Skin epidermis (tissue), 12 donors: ENCODE measurements around the gene TSPAN9.

ENCODE experiments used
- H3K27ac ChIP-seq, 21 experiments: fragments of 200-600 bp; sonication (generic) in 11 of 21; one replicate each; pipeline ENCODE4 v1.5.0; 2020; ENCODE audit warnings: mild to moderate bottlenecking in 3 of 21, inconsistent platforms in 2 of 21, moderate library complexity in 2 of 21
- H3K4me3 ChIP-seq, 7 experiments: fragments of 200-600 bp; sonication (generic) in 2 of 7; one replicate each; pipeline ENCODE4 v1.5.0; 2020; ENCODE audit warnings: inconsistent platforms in 2 of 7, mild to moderate bottlenecking in 2 of 7, moderate library complexity in 1 of 7

Gene TSPAN9

GRCh38 chr12:3207175-3207574, 130.0 kb downstream of the TSPAN9 start:
- no peak overlapping the region for H3K27ac ChIP-seq
- no peak overlapping the region for H3K4me3 ChIP-seq

DNA sequence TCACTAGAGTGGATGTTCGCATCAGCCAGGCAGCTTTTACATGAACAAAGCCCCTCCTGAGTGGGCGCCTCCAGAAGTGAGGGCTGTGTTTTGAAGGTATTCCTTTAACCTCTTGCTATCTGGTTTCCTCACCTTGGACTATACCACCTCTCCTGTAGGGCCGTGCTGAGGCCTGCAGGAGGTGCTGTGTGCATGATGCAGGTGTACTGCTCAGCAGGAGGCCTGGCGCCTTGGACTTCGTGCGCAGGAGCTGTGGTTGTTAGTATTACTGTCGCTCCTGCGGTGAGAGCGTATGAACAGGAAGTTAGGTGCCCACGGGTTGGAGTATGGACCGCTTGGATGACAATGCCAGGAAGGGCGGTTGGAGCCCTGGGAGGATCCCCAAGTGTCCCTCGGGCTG, 130.7 kb downstream of the TSPAN9 start:
- Histone ChIP-seq H3K4me3 (no peak overlapping the region), H3K27ac (no peak overlapping the region)

DNA sequence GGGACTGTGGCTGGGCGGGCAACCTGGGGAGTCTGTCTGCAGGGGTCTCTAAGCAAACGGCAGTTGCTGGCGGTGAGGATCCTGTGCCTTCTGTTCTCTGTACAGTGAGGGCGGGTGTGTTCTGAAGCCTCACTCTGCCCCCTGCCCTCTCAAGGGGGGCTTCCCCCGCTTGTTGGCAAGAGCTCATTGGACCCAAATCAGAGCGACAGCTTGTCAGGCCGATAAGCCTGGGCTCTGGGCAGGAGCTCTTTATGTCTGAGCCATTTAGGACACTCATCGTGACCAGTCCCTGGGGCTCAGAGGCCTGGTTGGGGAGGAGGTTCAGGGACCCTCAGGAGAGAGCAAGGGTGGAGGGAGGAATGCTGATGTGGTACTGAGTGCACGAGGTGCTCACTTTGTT, 136.0 kb downstream of the TSPAN9 start:
- Histone ChIP-seq H3K27ac (no peak overlapping the region), H3K4me3 (no peak overlapping the region)

DNA sequence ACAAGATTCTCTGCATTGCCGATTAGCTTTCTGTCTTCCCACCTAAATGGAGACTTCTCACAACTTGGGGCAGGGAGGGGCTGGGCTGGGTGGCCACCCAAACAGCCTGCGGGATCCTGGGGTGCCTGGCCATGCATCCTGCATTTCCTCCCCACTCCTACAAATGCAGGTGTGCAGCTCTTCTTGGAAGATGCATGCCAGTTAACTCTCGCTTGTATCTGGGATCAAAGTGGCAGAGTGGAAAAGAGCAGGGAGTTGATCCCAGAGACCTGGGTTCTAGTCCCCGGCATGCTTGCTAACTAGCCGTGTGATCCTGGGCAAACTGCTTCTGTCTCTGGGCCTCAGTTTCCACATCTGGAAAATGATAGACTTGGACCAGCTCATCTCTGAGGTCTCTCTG, 136.6 kb downstream of the TSPAN9 start:
- Histone ChIP-seq H3K27ac (no peak overlapping the region), H3K4me3 (no peak overlapping the region)

- no peak overlapping the region for H3K4me3 ChIP-seq
- peak overlapping the region in 4 of 21 experiments; percentile 2 to 64 (median 31) for H3K27ac ChIP-seq
Observed at GRCh38 chr12:3214526-3215365, 137.6 kb downstream of the TSPAN9 start.

- Histone ChIP-seq H3K4me3 (no peak overlapping the region), H3K27ac (peak overlapping the region in 7 of 21 experiments; percentile 2 to 64 (median 12))
Observed at GRCh38 chr12:3215410-3215975, 138.3 kb downstream of the TSPAN9 start.

GRCh38 chr12:3216097-3216496, 138.9 kb downstream of the TSPAN9 start:
- Histone ChIP-seq H3K27ac (peak overlapping the region in 6 of 21 experiments; percentile 27 to 64 (median 36)), H3K4me3 (no peak overlapping the region)

GRCh38 chr12:3216726-3217682, 139.8 kb downstream of the TSPAN9 start:
- H3K27ac ChIP-seq: peak overlapping the region in 9 of 21 experiments; percentile 11 to 64 (median 34)

GRCh38 chr12:3217683-3218079, 140.5 kb downstream of the TSPAN9 start:
- Histone ChIP-seq H3K4me3 (no peak overlapping the region), H3K27ac (peak overlapping the region in 2 of 21 experiments; percentile 11 to 36)

More at GRCh38 chr12:3216726-3217682, 139.8 kb downstream of the TSPAN9 start:
- H3K4me3 ChIP-seq: no peak overlapping the region

- H3K4me3 ChIP-seq: no peak overlapping the region
- peak overlapping the region in 7 of 21 experiments; percentile 5 to 73 (median 47) for H3K27ac ChIP-seq
Observed at GRCh38 chr12:3218228-3219171, 141.3 kb downstream of the TSPAN9 start.

DNA sequence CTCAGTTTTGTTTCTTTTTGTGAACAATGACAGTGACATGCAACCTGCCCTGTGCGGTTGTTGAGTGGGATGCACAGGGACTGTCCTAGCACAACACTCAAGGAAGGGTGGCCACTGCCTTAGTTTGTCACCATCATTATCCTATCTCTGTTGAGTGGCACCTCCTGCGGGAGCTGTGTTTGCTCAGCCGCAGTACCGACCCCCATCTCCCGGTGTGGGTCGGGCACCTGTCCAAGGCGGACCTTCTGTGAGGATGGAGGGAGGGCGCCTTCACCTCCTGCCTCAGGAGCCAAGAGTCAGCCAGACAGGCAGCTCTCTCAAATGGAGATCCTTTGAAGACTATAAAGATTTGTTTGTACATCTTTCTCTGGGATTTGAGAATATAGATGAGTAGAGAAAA, 142.1 kb downstream of the TSPAN9 start:
- no peak overlapping the region for H3K4me3 ChIP-seq
- peak overlapping the region in 3 of 21 experiments; percentile 37 to 58 (median 56) for H3K27ac ChIP-seq

DNA sequence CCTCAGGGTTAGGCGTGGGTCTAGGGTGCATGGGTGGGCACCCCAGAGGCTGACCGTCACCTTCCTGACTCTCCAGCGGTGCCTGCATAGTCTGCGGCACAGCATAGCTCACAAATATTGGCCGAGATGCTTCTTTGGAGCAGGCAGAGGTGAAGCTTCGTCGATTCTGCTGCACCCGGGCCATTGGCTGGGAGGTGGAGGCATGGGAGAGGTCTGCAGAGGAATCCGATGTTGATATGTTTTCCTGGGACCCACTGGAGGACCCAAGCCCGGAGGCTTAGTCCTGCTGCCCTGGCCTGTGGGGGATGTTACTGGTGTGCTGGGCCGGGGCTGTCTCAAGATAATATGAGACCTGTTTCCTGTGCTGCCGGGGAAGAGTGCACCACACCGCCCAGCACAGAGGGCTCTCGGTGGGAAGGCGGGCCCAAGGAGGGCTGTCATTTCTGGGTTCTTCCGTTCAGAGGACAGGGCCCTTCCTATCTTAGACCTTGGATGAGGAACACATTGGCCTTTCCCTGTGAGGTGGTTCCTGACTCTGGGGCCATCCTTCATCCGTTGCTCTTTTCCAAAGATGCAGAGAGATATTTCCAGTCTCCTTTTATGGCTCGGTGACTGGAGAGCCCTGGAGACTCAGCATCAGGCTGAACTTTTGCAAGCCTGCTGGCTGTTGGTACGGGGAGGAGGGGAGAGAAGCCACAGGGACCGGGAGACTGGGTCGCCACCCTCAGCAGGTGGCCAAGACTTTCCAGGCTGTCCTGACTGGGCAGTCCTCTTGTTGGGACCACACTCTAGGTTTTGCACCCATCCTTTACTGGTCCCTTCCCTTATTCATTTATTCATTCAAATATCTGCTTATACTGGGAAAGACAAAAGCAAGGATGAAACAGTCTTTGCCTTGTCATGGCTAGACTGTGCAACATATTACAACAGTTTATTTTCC, 143.5 kb downstream of the TSPAN9 start:
- Histone ChIP-seq H3K4me3 (no peak overlapping the region), H3K27ac (no peak overlapping the region)

DNA sequence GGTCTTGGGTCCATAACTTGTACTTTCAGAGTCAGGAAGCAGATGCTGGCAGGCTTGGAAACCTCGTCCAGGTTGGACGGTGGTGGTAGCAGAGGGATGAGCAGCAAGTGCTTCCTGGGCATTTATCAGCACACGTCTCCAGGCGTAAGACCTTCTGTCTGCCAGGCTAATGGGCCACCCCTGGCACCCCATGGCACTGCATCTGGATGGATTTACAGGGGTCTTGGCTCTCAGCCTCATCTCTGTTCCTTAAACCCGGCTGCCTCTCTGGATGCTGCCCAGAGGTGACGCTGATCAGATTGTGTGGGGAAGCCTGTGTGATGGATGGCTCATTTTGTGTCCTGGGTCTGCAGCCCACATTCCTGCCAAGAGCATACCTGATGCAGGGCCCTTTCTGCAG, 145.1 kb downstream of the TSPAN9 start:
- Histone ChIP-seq H3K27ac (no peak overlapping the region), H3K4me3 (no peak overlapping the region)

GRCh38 chr12:3222979-3223378, 145.8 kb downstream of the TSPAN9 start:
- Histone ChIP-seq H3K27ac (no peak overlapping the region), H3K4me3 (no peak overlapping the region)

GRCh38 chr12:3223601-3224529, 146.7 kb downstream of the TSPAN9 start:
- H3K27ac ChIP-seq: no peak overlapping the region
- no peak overlapping the region for H3K4me3 ChIP-seq

GRCh38 chr12:3224530-3224903, 147.3 kb downstream of the TSPAN9 start:
- Histone ChIP-seq H3K27ac (no peak overlapping the region), H3K4me3 (no peak overlapping the region)
